Spleen (tissue), 11 donors: ENCODE measurements around the gene C6orf62. TPM values are rescaled to one million over a fixed set of nuclear protein-coding genes. Genes with fewer than 3 reads are reported as not detected.
"Not testable (repeated sequence)": the region's sequence is repeated elsewhere in the genome, so short reads cannot be mapped to it uniquely, and the experiment has no call there.

Experiments
- DNase-seq: peaks from one replicate; pipeline ENCODE4 v3.0.0-alpha.2; 2020
- H3K27ac ChIP-seq, 8 donors: fragments of 200-600 bp; sonication (generic) in 7 of 8; 1 replicate in 4 of 8; 2 replicates in 4 of 8; pipeline versions ENCODE4 v1.5.0 to v1.8.0; 2016 to 2021; ENCODE audit warnings: inconsistent platforms in 4 of 8, mild to moderate bottlenecking in 4 of 8, moderate library complexity in 1 of 8
- H3K27me3 ChIP-seq, 7 donors: fragments of 200-600 bp; sonication (generic) in 6 of 7; replicated peaks in 1 of 7; 1 replicate in 4 of 7; 2 replicates in 3 of 7; pipeline versions ENCODE4 v1.5.0 to v1.8.0; 2016 to 2021; ENCODE audit warnings: inconsistent platforms in 3 of 7, mild to moderate bottlenecking in 1 of 7
- H3K36me3 ChIP-seq, 6 donors: fragments of 200-600 bp; sonication (generic) in 5 of 6; 1 replicate in 4 of 6; 2 replicates in 2 of 6; pipeline versions ENCODE4 v1.5.0 to v1.8.0; 2016 to 2021; ENCODE audit warnings: inconsistent platforms in 2 of 6
- H3K4me1 ChIP-seq, 6 donors: fragments of 200-600 bp; sonication (generic) in 5 of 6; 1 replicate in 3 of 6; 2 replicates in 3 of 6; pipeline versions ENCODE4 v1.5.0 to v1.8.0; 2016 to 2021; ENCODE audit warnings: inconsistent platforms in 3 of 6
- H3K4me3 ChIP-seq, 8 donors: fragments of 200-600 bp; sonication (generic) in 7 of 8; 1 replicate in 4 of 8; 2 replicates in 4 of 8; pipeline versions ENCODE4 v1.5.0 to v1.8.0; 2016 to 2021; ENCODE audit warnings: inconsistent platforms in 4 of 8, mild to moderate bottlenecking in 4 of 8, moderate library complexity in 2 of 8
- H3K9me3 ChIP-seq, 8 donors: fragments of 200-600 bp; sonication (generic) in 7 of 8; 1 replicate in 4 of 8; 2 replicates in 4 of 8; pipeline versions ENCODE4 v1.5.0 to v1.8.0; 2016 to 2021; ENCODE audit warnings: inconsistent platforms in 4 of 8
- CTCF ChIP-seq, 11 experiments: fragments of 200-600 bp in 7 of 11; fragments of 450-650 bp in 4 of 11; sonication (generic) in 4 of 11; IDR thresholded peaks in 8 of 11; conservative IDR thresholded peaks in 3 of 11; 1 replicate in 7 of 11; 2 replicates in 4 of 11; pipeline versions ENCODE4 v1.4.0 to v1.8.0; 2016 to 2021; ENCODE audit warnings: antibody characterized with exemption in 11 of 11, inconsistent platforms in 4 of 11, mild to moderate bottlenecking in 1 of 11
- POLR2A ChIP-seq, 3 donors: fragments of 450-650 bp; IDR thresholded peaks; one replicate each; pipeline ENCODE4 v1.5.1; 2017; ENCODE audit warnings: antibody characterized with exemption in 3 of 3, mild to moderate bottlenecking in 1 of 3
- POLR2AphosphoS5 ChIP-seq, 3 donors: sonication (generic); formaldehyde crosslinking; IDR thresholded peaks; one replicate each; pipeline ENCODE4 v1.5.1; 2017; ENCODE audit warnings: antibody characterized with exemption in 3 of 3
- WGBS, 5 donors: extraction: QIAGEN DNeasy Blood & Tissue Kit in 3 of 5; methylation state at CpG; one replicate each; pipeline versions ENCODE4 v1.1.5 to v1.1.7; 2013 to 2018; 5-methylcytosine and 5-hydroxymethylcytosine counted together
- intact Hi-C: fragments of 100-400 bp; cut with DNase I; formaldehyde crosslinking; loops from one replicate; pipeline ENCODE4 v1.15.0; 2023; ENCODE audit warnings: low total_unique reads
- polyA plus RNA-seq, 3 donors: library from polyadenylated mRNA; stranded (reverse); fragments of 200-250 nt; gene quantifications; one replicate each; pipeline ENCODE4 v1.2.1, GENCODE V29; 2013
- total RNA-seq, 7 donors: library from RNA; depleted of rRNA in 3 of 7; stranded (reverse); fragments of >200 nt in 3 of 7; fragmentation: NEBNext Ultra II Directional in 4 of 7; extraction: Animal tissue kit (Norgen Biotek cat#: 25700) in 4 of 7; gene quantifications; one replicate each; pipeline versions ENCODE4 v1.1.0 to v1.2.1, GENCODE V29; 2016 to 2021
- donor health status: healthy with polysubstance abuse.
- donor health status: DM: no; HTN: no; CAD: no; lungs with moderate emphysema.
- donor health status: DM: no; HTN: no; CAD: no.
- donor health status: Bipolar disorder and iron deficiency.
- donor health status: healthy.
- donor health status: DM: no; HTN: no; CAD: no.
- donor health status: DM: yes; HTN: yes; CAD: no.

The C6orf62 gene
- total and polyA plus RNA-seq, 10 donors, result 75.5 to 193 (median 136) TPM

GRCh38 chr6:24699521-24700359, 19.2 kb downstream of the C6orf62 start:
- Histone ChIP-seq H3K4me3 (no peak overlapping the region), H3K9me3 (no peaks in the 10 kb centered on the region), H3K4me1 (peaks cover 0 to 55% (median 11%) of the 10 kb centered on the region in 6 donors), H3K27me3 (no peaks in the 10 kb centered on the region), H3K36me3 (peaks cover 0 to 64% (median 23%) of the 10 kb centered on the region in 6 donors), H3K27ac (peak overlapping the region in 1 of 8 donors; percentile 26)
- 65 to 76% (median 74%) methylated on average over 3 of the region's 3 CpGs for WGBS, 5 donors
- TF ChIP-seq POLR2AphosphoS5 (IDR thresholded peaks at IDR 0.05) (no peak), CTCF (IDR thresholded peaks at IDR 0.05 in 8 of 11, conservative IDR thresholded peaks at IDR 0.05 in 3 of 11) (no peak), POLR2A (IDR thresholded peaks at IDR 0.05) (no peak)
- intact Hi-C loops, result loop anchor here (5.0 kb wide), 1 partner anchor 117 kb away; no protein-coding TSS in a partner anchor
- no peak for DNase-seq

- intact Hi-C loops, result loop anchor here (5.0 kb wide), 1 partner anchor 114 kb away; no protein-coding TSS in a partner anchor
- H3K4me1 ChIP-seq, result peaks cover 0 to 19% (median 0%) of the 10 kb centered on the region in 6 donors
- no peaks in the 10 kb centered on the region for H3K9me3 ChIP-seq
- H3K27me3 ChIP-seq, result no peaks in the 10 kb centered on the region
- TF ChIP-seq POLR2AphosphoS5 (IDR thresholded peaks at IDR 0.05) (no peak), CTCF (IDR thresholded peaks at IDR 0.05 in 8 of 11, conservative IDR thresholded peaks at IDR 0.05 in 3 of 11) (no peak), POLR2A (IDR thresholded peaks at IDR 0.05) (no peak)
- no peak overlapping the region for H3K27ac ChIP-seq
- peaks cover 0 to 27% (median 0%) of the 10 kb centered on the region in 6 donors for H3K36me3 ChIP-seq
- WGBS, 5 donors, result 89 to 96% (median 95%) methylated on average over 2 of the region's 2 CpGs
- DNase-seq, result no peak
- no peak overlapping the region for H3K4me3 ChIP-seq
Observed at GRCh38 chr6:24696097-24696496, 22.9 kb downstream of the C6orf62 start.

- H3K27me3 ChIP-seq, DNase-seq, H3K27ac ChIP-seq, H3K4me3 ChIP-seq, H3K9me3 ChIP-seq: not testable (repeated sequence)
- H3K36me3 ChIP-seq, result peaks cover 0 to 24% (median 0%) of the 10 kb centered on the region in 6 donors
- TF ChIP-seq CTCF (IDR thresholded peaks at IDR 0.05 in 8 of 11, conservative IDR thresholded peaks at IDR 0.05 in 3 of 11), result peak; percentile 22 to 70 (median 53)
- intact Hi-C loops, result loop anchor here (5.0 kb wide), 1 partner anchor 113 kb away; no protein-coding TSS in a partner anchor
- peaks cover 0 to 19% (median 0%) of the 10 kb centered on the region in 6 donors for H3K4me1 ChIP-seq
- WGBS, 5 donors, result 23 to 35% (median 31%) methylated on average over 8 of the region's 8 CpGs
Observed at GRCh38 chr6:24695635-24696034, 23.3 kb downstream of the C6orf62 start.

GRCh38 chr6:24694198-24694597, 24.8 kb downstream of the C6orf62 start:
- Histone ChIP-seq H3K27me3 (no peaks in the 10 kb centered on the region), H3K36me3 (peaks cover 0 to 9% (median 0%) of the 10 kb centered on the region in 6 donors), H3K4me3 (no peak overlapping the region), H3K4me1 (peaks cover 0 to 10% (median 0%) of the 10 kb centered on the region in 6 donors), H3K9me3 (no peaks in the 10 kb centered on the region), H3K27ac (no peak overlapping the region)
- 62 to 79% (median 75%) methylated on average over 1 of the region's 1 CpG for WGBS, 5 donors
- no peak for DNase-seq
- intact Hi-C loops, result no loop called here
- TF ChIP-seq POLR2A (IDR thresholded peaks at IDR 0.05) (no peak), POLR2AphosphoS5 (IDR thresholded peaks at IDR 0.05) (no peak), CTCF (IDR thresholded peaks at IDR 0.05 in 8 of 11, conservative IDR thresholded peaks at IDR 0.05 in 3 of 11) (no peak)
